MCF 10A (cell line): ENCODE measurements around the gene HIVEP2. TPM values are rescaled to one million over a fixed set of nuclear protein-coding genes. Genes with fewer than 3 reads are reported as not detected.
A peak's percentile ranks its signal among the peaks of the same experiment; 100 is the strongest.

Experiments
- BruUV-seq: library from RNA; stranded (reverse); fragments of 400-500 nt; replicated peaks from 2 replicates; lab custom pipeline; 2021; lab: Mats Ljungman, UMichigan
- CTCF ChIA-PET: fragments of 300-600 bp; sonication (Branson Sonifier 250); formaldehyde crosslinking; extraction: SDS; loops from one replicate; lab custom pipeline; 2021; ENCODE audit warnings: antibody characterized with exemption, inconsistent platforms; lab: Yijun Ruan, JAX
- POLR2A ChIA-PET: fragments of 300-600, 350-650 bp; sonication (Branson Sonifier 250); formaldehyde crosslinking; extraction: SDS; loops from one replicate; lab custom pipeline; 2020; ENCODE audit warnings: antibody characterized with exemption, inconsistent platforms; lab: Yijun Ruan, JAX
- DNase-seq: peaks from one replicate; pipeline ENCODE4 v3.0.0-alpha.2; 2018; ENCODE audit not compliant: unreplicated experiment
- H3K27ac Mint-ChIP-seq: one replicate; pipeline ENCODE4 v1.8.0; 2022; ENCODE audit warnings: mild to moderate bottlenecking, low read depth, mixed read lengths; ENCODE audit not compliant: unreplicated experiment
- H3K27me3 Mint-ChIP-seq: one replicate; pipeline ENCODE4 v1.8.0; 2022; ENCODE audit warnings: mixed read lengths; ENCODE audit not compliant: insufficient read depth, unreplicated experiment
- H3K36me3 Mint-ChIP-seq: one replicate; pipeline ENCODE4 v1.8.0; 2022; ENCODE audit warnings: mild to moderate bottlenecking, moderate library complexity, mixed read lengths; ENCODE audit not compliant: insufficient read depth, unreplicated experiment
- H3K4me1 Mint-ChIP-seq: one replicate; pipeline ENCODE4 v1.8.0; 2022; ENCODE audit warnings: mixed read lengths; ENCODE audit not compliant: insufficient read depth, unreplicated experiment
- H3K4me3 Mint-ChIP-seq: one replicate; pipeline ENCODE4 v1.8.0; 2022; ENCODE audit warnings: mild to moderate bottlenecking, moderate library complexity, mixed read lengths; ENCODE audit not compliant: unreplicated experiment
- H3K9me3 Mint-ChIP-seq: one replicate; pipeline ENCODE4 v1.8.0; 2022; ENCODE audit warnings: mixed read lengths; ENCODE audit not compliant: unreplicated experiment
- CTCF ChIP-seq: fragments of 200-600 bp; IDR thresholded peaks from one replicate; pipeline ENCODE4 v1.8.0; 2022; ENCODE audit warnings: antibody characterized with exemption, mild to moderate bottlenecking; ENCODE audit not compliant: unreplicated experiment
- intact Hi-C: fragments of 100-400 bp; cut with micrococcal nuclease; formaldehyde crosslinking; loops from 2 replicates; pipeline ENCODE4 v1.14.1; 2022
- total RNA-seq: library from RNA; stranded (reverse); gene quantifications from 2 replicates; pipeline ENCODE4 v1.2.3, GENCODE V29; 2022

HIVEP2 gene
- total RNA-seq, 1 experiment from 2014 or later, result 23.6 TPM

GRCh38 chr6:142821164-142821716, 123.7 kb downstream of the HIVEP2 start:
- H3K4me3 Mint-ChIP-seq, result no peak overlapping the region
- CTCF ChIA-PET, result no interaction called here
- H3K4me1 Mint-ChIP-seq, result peaks cover 15% of the 10 kb centered on the region
- H3K9me3 Mint-ChIP-seq, result no peaks in the 10 kb centered on the region
- POLR2A ChIA-PET, result interaction anchor here (0.6 to 2.4 kb wide), 6 partner anchors 15 to 574 kb away, joined by 3 to 21 read pairs (median 3); no protein-coding TSS in a partner anchor
- H3K36me3 Mint-ChIP-seq, result peaks cover 7% of the 10 kb centered on the region
- intact Hi-C loops, result loop anchor here (10.0 kb wide), 1 partner anchor 126 kb away; no protein-coding TSS in a partner anchor
- no peak for DNase-seq
- H3K27ac Mint-ChIP-seq, result no peak overlapping the region
- no peaks in the 10 kb centered on the region for H3K27me3 Mint-ChIP-seq
- no peak for TF ChIP-seq CTCF
- no TSS peak for BruUV-seq

- no peak for DNase-seq
- peak overlapping the region; percentile 87 for H3K27ac Mint-ChIP-seq
- ChIA-PET CTCF (interaction anchor here (0.6 to 1.1 kb wide), 2 partner anchors 10 to 339 kb away, joined by 3 read pairs; no protein-coding TSS in a partner anchor), POLR2A (interaction anchor here (0.7 to 2.4 kb wide), 16 partner anchors 7 to 606 kb away, joined by 3 to 21 read pairs (median 6); no protein-coding TSS in a partner anchor)
- peaks cover 15% of the 10 kb centered on the region for H3K4me1 Mint-ChIP-seq
- no peak for TF ChIP-seq CTCF
- intact Hi-C loops, result loop anchor here (10.0 kb wide), 1 partner anchor 126 kb away; no protein-coding TSS in a partner anchor
- peaks cover 7% of the 10 kb centered on the region for H3K36me3 Mint-ChIP-seq
- H3K9me3 Mint-ChIP-seq, result no peaks in the 10 kb centered on the region
- peak overlapping the region; percentile 75 for H3K4me3 Mint-ChIP-seq
- BruUV-seq, result no TSS peak
- H3K27me3 Mint-ChIP-seq, result no peaks in the 10 kb centered on the region
Observed at GRCh38 chr6:142820338-142821051, 124.5 kb downstream of the HIVEP2 start.

GRCh38 chr6:142819603-142820337, 125.2 kb downstream of the HIVEP2 start:
- TF ChIP-seq CTCF, result no peak
- Mint-ChIP-seq H3K4me1 (peaks cover 15% of the 10 kb centered on the region), H3K4me3 (peak overlapping the region; percentile 75), H3K27ac (peak overlapping the region; percentile 87), H3K27me3 (no peaks in the 10 kb centered on the region), H3K36me3 (peaks cover 13% of the 10 kb centered on the region), H3K9me3 (no peaks in the 10 kb centered on the region)
- ChIA-PET POLR2A (interaction anchor here (0.7 to 2.4 kb wide), 19 partner anchors 8 to 607 kb away, joined by 3 to 21 read pairs (median 5); no protein-coding TSS in a partner anchor), CTCF (interaction anchor here (0.6 to 1.9 kb wide), 7 partner anchors 8 to 433 kb away, joined by 3 to 6 read pairs (median 3); no protein-coding TSS in a partner anchor)
- no TSS peak for BruUV-seq
- intact Hi-C loops, result loop anchor here (10.0 kb wide), 1 partner anchor 125 kb away; no protein-coding TSS in a partner anchor
- DNase-seq, result peak; percentile 49
